SKM-1 treated with dmso at 0.1 percent for 144 hours (cell line): ENCODE results near the gene RSRC1.
"Not testable (repeated sequence)": the region's sequence is repeated elsewhere in the genome, so short reads cannot be mapped to it uniquely, and the experiment has no call there.

ENCODE experiments used
- DNase-seq: peaks from one replicate; lab custom pipeline; 2025; ENCODE audit not compliant: unreplicated experiment; lab: John Stamatoyannopoulos, UW

RSRC1 gene

GRCh38 chr3:158220575-158220974, 110.7 kb downstream of the RSRC1 start:
- no peak for DNase-seq

GRCh38 chr3:158221426-158221825, 111.5 kb downstream of the RSRC1 start:
- DNase-seq, result no peak

DNA sequence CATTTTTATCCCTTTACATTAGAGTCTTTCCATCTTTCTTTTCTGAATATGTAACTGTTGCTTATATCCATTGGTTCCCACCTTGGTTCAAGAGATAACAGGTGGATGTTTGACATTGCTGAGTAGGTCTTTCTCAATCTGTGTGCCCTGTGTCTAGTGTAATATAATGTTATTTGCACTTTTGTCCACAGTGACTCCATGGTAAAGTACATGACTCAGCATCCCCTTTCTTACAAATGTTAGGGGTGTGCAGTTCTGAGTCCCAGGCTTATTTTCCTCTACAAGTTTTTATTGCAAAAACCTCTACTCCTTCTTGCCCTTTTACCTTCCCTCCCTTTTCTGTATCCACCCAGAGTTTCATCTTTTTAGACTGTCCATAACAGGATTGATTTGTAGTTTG, 116.5 kb downstream of the RSRC1 start:
- DNase-seq, result no peak

- DNase-seq, result not testable (repeated sequence)
Measured at GRCh38 chr3:158228942-158229341, 119.1 kb downstream of the RSRC1 start.

- no peak for DNase-seq
Measured at GRCh38 chr3:158233791-158234190, 123.9 kb downstream of the RSRC1 start.

DNA sequence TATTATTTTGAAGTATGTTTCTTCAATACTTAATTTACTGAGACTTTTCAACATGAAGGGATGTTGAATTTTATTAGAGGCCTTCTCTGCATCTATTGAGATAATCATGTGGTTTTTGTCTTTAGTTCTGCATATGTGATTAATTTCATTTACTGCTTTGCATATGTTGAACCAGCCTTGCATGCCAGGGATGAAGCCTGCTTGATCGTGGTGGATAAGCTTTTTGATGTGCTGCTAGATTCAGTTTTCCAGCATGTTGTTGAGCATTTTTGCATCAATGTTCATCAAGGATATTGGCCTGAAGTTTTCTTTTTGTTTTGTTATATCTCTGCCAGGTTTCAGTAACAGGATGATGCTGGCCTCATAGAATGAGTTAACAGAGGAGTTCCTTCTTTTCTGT, 134.4 kb downstream of the RSRC1 start:
- DNase-seq, result no peak

GRCh38 chr3:158247288-158247687, 137.4 kb downstream of the RSRC1 start:
- DNase-seq, result no peak

- no peak for DNase-seq
Measured at GRCh38 chr3:158248261-158248660, 138.4 kb downstream of the RSRC1 start.

DNA sequence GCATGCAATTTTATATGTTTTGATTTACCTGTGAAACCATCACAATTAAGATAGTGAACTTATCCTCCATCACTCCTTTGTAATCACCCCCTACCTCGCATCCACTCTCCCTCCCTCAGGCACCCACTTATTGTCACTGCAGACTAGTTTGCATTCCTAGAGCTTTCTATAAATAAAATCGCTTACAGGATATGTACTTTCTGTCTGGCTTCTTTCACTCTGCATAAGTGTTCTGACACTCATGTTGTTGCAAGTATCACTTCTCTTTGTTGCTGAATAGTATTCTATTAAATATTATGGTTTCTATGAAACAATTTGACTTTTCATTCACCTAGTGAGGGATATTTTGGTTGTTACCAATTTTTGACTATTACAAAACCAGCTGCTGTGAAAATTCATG, 139.3 kb downstream of the RSRC1 start:
- no peak for DNase-seq

- no peak for DNase-seq
Measured at GRCh38 chr3:158258619-158259018, 148.7 kb downstream of the RSRC1 start.

DNA sequence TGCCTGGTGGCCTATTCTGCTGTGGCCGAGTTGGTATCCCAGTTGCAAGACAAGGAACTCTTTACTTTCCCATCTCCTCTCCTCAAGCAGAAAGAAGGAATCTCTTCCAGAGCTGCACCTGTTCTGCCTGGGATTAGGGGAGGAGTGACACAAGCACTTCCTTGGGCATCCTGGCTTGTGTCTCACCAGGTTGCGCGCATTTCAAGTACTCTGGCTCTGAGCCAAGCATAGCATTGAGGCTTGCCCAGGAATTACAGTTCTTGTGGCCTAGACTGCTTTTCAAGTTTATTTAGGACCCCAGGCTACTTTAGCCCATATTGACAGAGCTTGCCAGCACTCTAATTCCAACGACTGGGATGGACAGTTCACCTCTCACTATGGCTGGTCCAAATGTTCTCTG, 150.5 kb downstream of the RSRC1 start:
- DNase-seq, result no peak

GRCh38 chr3:158261371-158261991, 151.6 kb downstream of the RSRC1 start:
- no peak for DNase-seq

- no peak for DNase-seq
Measured at GRCh38 chr3:158264894-158265293, 155.0 kb downstream of the RSRC1 start.

- no peak for DNase-seq
Measured at GRCh38 chr3:158267015-158267414, 157.1 kb downstream of the RSRC1 start.

GRCh38 chr3:158269942-158270341, 160.1 kb downstream of the RSRC1 start:
- no peak for DNase-seq

DNA sequence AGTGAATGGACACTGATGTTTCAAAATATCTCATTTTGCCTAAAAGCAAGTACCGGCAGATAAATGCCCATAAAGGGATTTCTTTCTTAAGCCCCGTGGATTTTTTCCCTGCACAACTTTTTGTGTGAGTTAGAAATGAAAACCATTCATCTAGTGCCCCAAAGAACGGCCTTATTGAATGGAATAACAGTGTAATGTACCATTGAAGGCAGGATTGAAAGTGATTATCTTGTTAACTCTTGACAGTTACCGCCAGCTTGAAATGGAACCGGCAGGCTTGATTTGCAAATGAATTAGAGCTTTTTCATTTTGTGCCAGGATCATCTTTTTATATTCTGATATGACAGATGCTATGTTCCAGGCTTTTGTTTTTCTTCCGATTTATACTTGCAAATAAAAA, 162.2 kb downstream of the RSRC1 start:
- no peak for DNase-seq

GRCh38 chr3:158273656-158274055, 163.8 kb downstream of the RSRC1 start:
- no peak for DNase-seq

DNA sequence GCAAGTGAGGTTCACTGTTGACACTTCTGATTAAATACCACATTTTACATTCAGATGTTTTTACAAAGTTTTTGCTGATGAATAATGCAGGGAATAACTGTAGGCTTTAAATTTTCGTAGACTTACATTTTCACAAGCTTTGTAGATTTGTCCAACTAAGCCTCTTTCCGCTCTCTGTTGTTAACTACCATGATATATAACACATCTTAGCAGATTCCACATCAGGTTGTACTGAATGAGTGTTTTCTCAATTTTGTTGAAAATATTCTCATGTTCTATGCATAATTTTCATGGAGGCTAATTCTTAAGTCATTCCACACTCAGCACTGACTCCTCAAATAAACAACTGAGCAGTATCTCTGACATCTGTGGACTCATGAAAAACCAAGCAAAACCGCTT, 168.3 kb downstream of the RSRC1 start:
- no peak for DNase-seq

DNA sequence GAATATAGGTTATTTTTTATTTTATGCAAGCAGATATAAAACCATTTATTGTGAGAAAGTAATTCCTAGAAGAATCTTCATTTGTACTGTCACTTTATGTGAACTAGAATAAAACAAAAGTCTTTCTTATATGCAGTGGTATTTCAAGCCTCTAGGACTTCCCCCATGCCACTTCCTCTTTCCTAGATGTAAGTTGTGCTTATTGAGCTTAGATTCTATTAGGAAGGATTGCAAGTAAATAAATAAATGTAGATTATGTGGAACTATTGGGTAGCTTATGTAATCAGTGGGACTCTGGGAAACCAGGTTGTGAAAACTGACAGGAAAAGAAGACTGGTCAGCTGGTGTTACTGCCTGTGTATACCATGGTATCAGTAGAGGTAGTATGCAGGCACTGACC, 169.7 kb downstream of the RSRC1 start:
- peak; percentile 25 for DNase-seq

DNA sequence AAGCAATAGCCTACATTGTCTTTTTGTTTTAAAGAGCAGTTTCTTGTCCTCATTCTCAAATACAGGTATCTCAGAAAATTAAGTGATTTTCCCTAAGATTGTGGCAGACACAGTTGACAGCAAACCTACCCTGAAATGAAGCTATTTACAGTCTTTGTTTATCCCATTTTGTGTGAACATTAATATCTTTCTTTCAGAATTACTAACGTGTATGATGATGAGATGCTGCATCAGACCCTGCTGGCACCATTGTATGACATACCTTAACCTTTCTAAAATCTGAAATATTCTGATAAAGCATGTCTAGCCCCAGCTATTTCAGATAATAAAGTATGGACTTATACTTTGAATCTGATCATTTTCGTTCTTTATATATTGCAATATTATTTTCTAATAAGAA, 185.9 kb downstream of the RSRC1 start:
- no peak for DNase-seq

DNA sequence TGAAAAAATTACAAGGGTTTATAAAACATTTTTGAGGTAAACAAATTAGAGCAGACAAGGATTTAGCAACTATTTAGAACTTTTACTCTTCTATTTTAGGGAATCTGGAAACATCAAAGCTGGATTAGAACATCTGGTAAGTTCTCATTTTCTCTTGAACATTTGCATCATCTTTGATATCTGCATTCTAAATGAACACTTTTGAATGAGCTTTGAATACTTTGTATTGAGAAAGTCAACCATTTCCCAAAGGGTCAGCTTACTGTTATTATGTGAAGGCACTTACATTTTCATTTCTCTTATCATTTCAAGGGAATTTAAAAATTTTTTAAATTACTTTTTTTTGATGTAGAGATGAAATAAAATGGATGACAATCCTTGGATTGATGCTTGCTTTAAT, 188.1 kb downstream of the RSRC1 start:
- DNase-seq, result no peak

DNA sequence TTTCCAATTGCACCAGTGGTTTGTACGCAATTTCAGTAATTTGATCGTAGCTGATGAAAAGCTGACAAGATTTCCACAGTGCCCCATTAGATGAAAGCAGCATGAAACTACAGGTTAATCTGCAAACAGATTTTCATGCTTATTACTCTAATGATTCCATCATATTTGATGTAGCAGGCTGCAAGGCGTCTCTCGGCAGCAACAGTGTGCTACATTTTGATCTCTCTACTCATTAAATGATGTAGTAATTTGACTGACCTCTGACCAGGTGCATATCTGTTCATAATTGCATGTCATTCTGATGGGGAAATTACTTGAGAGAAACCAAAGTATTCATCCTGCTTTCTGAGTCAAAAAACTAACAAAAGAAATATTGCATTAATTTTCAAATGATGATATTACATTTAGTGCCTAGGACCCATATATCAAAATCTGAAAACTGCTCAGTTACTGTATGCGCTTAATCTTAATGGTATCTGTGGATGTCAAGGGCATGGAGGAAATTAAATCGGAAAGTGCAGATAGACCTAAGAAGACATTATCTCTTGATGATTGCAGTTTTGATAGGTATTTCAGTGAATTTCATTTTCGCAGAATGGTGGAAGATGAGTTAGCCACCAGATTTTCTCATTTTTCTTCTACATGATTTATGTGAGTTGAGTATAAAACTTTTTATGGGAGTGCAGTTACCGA, 198.5 kb downstream of the RSRC1 start:
- DNase-seq, result no peak

DNA sequence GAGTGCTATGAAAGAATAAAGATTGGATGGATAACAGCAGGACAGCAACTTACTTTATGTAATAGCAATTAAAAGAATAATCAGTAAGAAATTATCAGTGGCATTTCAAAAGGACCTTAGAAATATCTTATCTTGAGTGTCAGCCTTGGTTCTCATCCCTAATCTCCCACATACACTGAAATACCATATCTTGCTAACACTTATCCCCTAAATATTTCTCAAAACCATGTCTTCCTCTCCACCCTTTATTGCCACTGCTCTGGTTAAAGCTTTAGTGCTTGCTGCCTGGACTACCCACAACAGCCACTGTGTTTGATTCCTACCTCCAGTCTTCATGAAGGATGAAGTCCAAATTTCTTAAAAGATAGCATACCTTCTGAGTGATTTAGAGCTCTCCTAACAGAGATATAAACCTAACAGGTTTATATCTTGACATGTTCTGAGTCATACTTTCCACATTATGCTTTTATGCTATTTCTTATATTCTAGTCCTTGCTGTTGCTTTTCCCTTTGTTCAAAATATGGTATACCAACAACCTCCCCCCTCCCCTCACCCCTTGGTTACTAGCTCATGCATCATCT, 202.8 kb downstream of the RSRC1 start:
- DNase-seq, result no peak
